Measurements from ENCODE around the gene FAM89A.
A peak's percentile ranks its signal among the peaks of the same experiment; 100 is the strongest.
"Not testable (repeated sequence)": the region's sequence is repeated elsewhere in the genome, so short reads cannot be mapped to it uniquely, and the experiment has no call there.

FAM89A gene

GRCh38 chr1:231053493-231054162, 13.6 kb upstream of the FAM89A start:
- DNase-seq: peak; percentile 59

- no peak for DNase-seq
Measured at GRCh38 chr1:231052777-231053176, 12.7 kb upstream of the FAM89A start.

- not testable (repeated sequence) for DNase-seq
Measured at GRCh38 chr1:231050932-231051331, 10.9 kb upstream of the FAM89A start.

GRCh38 chr1:231050395-231050794, 10.3 kb upstream of the FAM89A start:
- no peak for DNase-seq

- DNase-seq: no peak
Measured at GRCh38 chr1:231049121-231049979, 9.3 kb upstream of the FAM89A start.

GRCh38 chr1:231048419-231048818, 8.4 kb upstream of the FAM89A start:
- DNase-seq: not testable (repeated sequence)

- not testable (repeated sequence) for DNase-seq
Measured at GRCh38 chr1:231047529-231047928, 7.5 kb upstream of the FAM89A start.

- no peak for DNase-seq
Measured at GRCh38 chr1:231046730-231047395, 6.8 kb upstream of the FAM89A start.

- not testable (repeated sequence) for DNase-seq
Measured at GRCh38 chr1:231045921-231046729, 6.1 kb upstream of the FAM89A start.

- DNase-seq: no peak
Measured at GRCh38 chr1:231045286-231045685, 5.2 kb upstream of the FAM89A start.

GRCh38 chr1:231044588-231044987, 4.5 kb upstream of the FAM89A start:
- DNase-seq: no peak

- DNase-seq: no peak
Measured at GRCh38 chr1:231041719-231042261, 1.7 kb upstream of the FAM89A start.

- DNase-seq: no peak
Measured at GRCh38 chr1:231040800-231041718, 1.0 kb upstream of the FAM89A start.

- no peak for DNase-seq
Measured at GRCh38 chr1:231039161-231040018, 664 bp downstream of the FAM89A start.

- no peak for DNase-seq
Measured at GRCh38 chr1:231037585-231038517, 2.2 kb downstream of the FAM89A start.

GRCh38 chr1:231036416-231036815, 3.6 kb downstream of the FAM89A start:
- no peak for DNase-seq

- DNase-seq: no peak
Measured at GRCh38 chr1:231035799-231036198, 4.3 kb downstream of the FAM89A start.

GRCh38 chr1:231032963-231033362, 7.1 kb downstream of the FAM89A start:
- no peak for DNase-seq

GRCh38 chr1:231029841-231030240, 10.2 kb downstream of the FAM89A start:
- DNase-seq: no peak
